Prostate gland (tissue), 2 donors: ENCODE measurements around the gene RNF181.

Experiments
- CTCF ChIP-seq, 4 experiments: fragments of 200-600 bp in 2 of 4; fragments of 450-650 bp in 2 of 4; sonication (generic) in 2 of 4; IDR thresholded peaks; 1 replicate in 3 of 4; 2 replicates in 1 of 4; pipeline ENCODE4 v1.5.1; 2016 to 2019; ENCODE audit warnings: antibody characterized with exemption in 4 of 4, mild to moderate bottlenecking in 2 of 4, moderate library complexity in 2 of 4
- POLR2A ChIP-seq: fragments of 450-650 bp; IDR thresholded peaks from one replicate; pipeline ENCODE4 v1.6.1; 2016; ENCODE audit warnings: antibody characterized with exemption, mild to moderate bottlenecking
- POLR2AphosphoS5 ChIP-seq: sonication (generic); formaldehyde crosslinking; IDR thresholded peaks from one replicate; pipeline ENCODE4 v1.6.1; 2017; ENCODE audit warnings: antibody characterized with exemption

- TF ChIP-seq POLR2A (no peak), CTCF (IDR thresholded peaks at IDR 0.05) (no peak), POLR2AphosphoS5 (no peak)
These were observed 47.5 kb upstream of the RNF181 start for GRCh38 chr2:85547859-85548607.
